GM06990 (cell line): ENCODE data around the gene NUP50.

ENCODE experiments used
- DNase-seq: peaks from one replicate; pipeline ENCODE4 v3.0.0-alpha.2; 2011; ENCODE audit not compliant: insufficient read length; ENCODE audit errors: extremely low read depth
- H3K27me3 ChIP-seq: replicated peaks from 2 replicates; pipeline ENCODE4 v1.6.0; 2011; ENCODE audit warnings: low read length; ENCODE audit not compliant: control insufficient read depth, insufficient read depth
- H3K36me3 ChIP-seq: 2 replicates; pipeline ENCODE4 v1.5.1; 2011; ENCODE audit warnings: low read length; ENCODE audit not compliant: control insufficient read depth, insufficient read depth
- H3K4me3 ChIP-seq: replicated peaks from 2 replicates; pipeline ENCODE4 v1.5.1; 2011; ENCODE audit warnings: low read depth, mild to moderate bottlenecking, control low read depth, low read length
- CTCF ChIP-seq: IDR thresholded peaks from 2 replicates; pipeline ENCODE4 v1.5.1; 2011; ENCODE audit warnings: low read length, control low read depth, mild to moderate bottlenecking, inconsistent platforms; ENCODE audit not compliant: insufficient read depth, poor library complexity, severe bottlenecking

Gene NUP50

DNA sequence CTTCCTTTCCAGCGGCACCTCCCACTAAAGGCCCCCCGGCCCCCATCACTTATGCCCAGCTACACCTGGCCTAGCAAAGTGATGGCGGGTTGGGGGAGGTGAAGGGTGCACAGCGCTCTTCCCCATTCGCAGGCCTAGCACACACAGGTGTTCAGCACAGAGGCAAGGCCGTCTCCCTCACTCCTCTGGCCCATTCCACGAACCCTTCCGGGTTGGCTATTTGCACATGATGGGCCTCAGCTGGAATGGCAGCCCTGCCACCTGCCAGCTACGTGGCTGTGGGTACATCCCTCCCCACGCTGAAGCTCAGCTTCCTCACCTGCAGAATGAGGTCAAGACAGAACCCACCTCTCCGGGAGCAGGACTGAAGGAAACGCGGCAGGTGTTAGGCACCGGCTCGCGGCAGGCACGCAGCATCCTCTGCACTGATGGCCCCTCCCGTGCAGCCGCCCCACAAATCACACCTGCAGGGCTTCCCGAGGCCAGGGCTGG, 72.2 kb downstream of the NUP50 start:
- no peaks in the 10 kb centered on the region for H3K27me3 ChIP-seq
- no peak for TF ChIP-seq CTCF
- peak overlapping the region; percentile 1 for H3K4me3 ChIP-seq
- DNase-seq: peak; percentile 62
- H3K36me3 ChIP-seq: peaks cover 7% of the 10 kb centered on the region

DNA sequence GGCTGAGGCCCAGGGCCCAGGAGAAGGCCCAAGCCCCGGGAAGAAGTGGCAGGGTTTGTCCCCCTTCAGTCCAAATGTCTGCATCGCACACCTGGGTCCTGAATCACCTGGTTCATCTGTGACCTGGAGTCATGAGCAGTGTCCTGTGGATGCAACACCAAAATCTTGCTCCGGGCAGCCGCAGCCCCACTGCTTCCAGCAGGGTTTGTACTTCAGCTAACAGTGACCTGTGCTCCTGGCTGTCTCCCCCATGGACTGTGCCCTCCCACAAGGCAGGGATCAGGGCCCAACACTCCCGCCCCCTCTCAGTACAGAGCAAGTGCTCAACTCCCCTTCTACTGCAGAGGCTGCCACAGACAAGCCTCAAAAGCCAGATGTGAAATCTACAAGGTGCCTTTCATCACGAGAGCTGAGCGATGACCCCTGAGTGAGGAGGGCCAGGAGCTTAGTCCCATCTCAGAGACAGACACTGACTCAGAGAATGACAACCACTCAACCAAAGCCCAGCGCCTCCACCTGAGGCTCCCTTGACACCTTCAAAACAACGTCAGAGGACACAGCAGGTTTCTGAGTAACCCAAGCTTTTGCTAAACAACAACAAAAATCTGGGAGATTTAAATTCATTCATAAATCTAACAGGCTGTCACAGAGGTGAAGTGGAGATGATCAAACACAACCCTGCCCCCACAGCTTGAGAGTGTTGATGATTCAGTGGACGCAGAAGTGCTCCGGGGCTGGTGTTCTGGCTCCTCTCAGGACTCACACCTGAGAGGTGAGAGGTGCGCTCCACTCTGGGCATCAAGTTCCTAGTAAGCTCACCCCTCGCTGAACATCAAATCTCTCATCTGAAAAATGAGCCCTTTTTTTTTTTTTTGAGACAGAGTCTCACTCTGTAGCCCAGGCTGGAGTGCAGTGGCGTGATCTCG, 73.6 kb downstream of the NUP50 start:
- TF ChIP-seq CTCF: no peak
- H3K4me3 ChIP-seq: no peak overlapping the region
- H3K27me3 ChIP-seq: no peaks in the 10 kb centered on the region
- H3K36me3 ChIP-seq: peaks cover 7% of the 10 kb centered on the region
- DNase-seq: no peak
